HepG2 (cell line): ENCODE measurements around the gene MRM1. TPM values are rescaled to one million over a fixed set of nuclear protein-coding genes. Genes with fewer than 3 reads are reported as not detected.

Experiments used
- ATAC-seq: fragments of 200-7000 bp; cut with Tn5 transposase; 3 replicates; pipeline ENCODE4 v1.9.1; 2020; ENCODE audit warnings: mild to moderate bottlenecking, moderate library complexity
- BruUV-seq: library from RNA; stranded (reverse); fragments of 400-500 nt; replicated peaks from 2 replicates; lab custom pipeline; 2021; lab: Mats Ljungman, UMichigan
- CTCF ChIA-PET: fragments of 300-600 bp; formaldehyde crosslinking; extraction: SDS; loops from one replicate; lab custom pipeline; 2021; ENCODE audit warnings: low total read pairs, inconsistent platforms, low intra/inter-chr PET ratio; lab: Yijun Ruan, JAX
- POLR2A ChIA-PET: fragments of 350-600 bp; sonication (Branson Sonifier 250); formaldehyde crosslinking; loops from one replicate; lab custom pipeline; 2020; ENCODE audit warnings: antibody characterized with exemption, inconsistent platforms; lab: Yijun Ruan, JAX
- DNase-seq: peaks from one replicate; pipeline ENCODE4 v3.0.0-alpha.2; 2015; ENCODE audit warnings: low spot score
- FAIRE-seq: peaks from 3 replicates; lab custom pipeline; 2011; peaks lifted over from hg19 to GRCh38; lab: Jason Lieb, UNC
- H2AFZ ChIP-seq: one replicate; pipeline ENCODE4 v1.6.1; 2011; ENCODE audit warnings: low read length, inconsistent platforms
- H3K27ac ChIP-seq: fragments of 300-600 bp; 3 replicates; pipeline ENCODE4 v1.8.0; 2011; ENCODE audit warnings: mixed run types, mild to moderate bottlenecking, mixed read lengths, low read length, inconsistent platforms; ENCODE audit not compliant: insufficient read depth; ENCODE audit errors: extremely low read length
- H3K27me3 ChIP-seq, 2 experiments: fragments of 200-600 bp in 1 of 2; 2 replicates in 1 of 2; 3 replicates in 1 of 2; pipeline versions ENCODE4 v1.6.0 to v1.8.0; 2011; ENCODE audit warnings: low read length in 2 of 2, mild to moderate bottlenecking in 2 of 2, moderate library complexity in 2 of 2, inconsistent platforms in 1 of 2; ENCODE audit not compliant: insufficient read depth in 2 of 2, control insufficient read depth in 1 of 2
- H3K36me3 ChIP-seq, 2 experiments: fragments of 200-600 bp in 1 of 2; replicated peaks in 1 of 2; 2 replicates in 1 of 2; 3 replicates in 1 of 2; pipeline versions ENCODE4 v1.5.1 to v1.8.0; 2011; ENCODE audit warnings: low read length in 2 of 2, inconsistent platforms in 1 of 2; ENCODE audit not compliant: insufficient read depth in 2 of 2, control insufficient read depth in 1 of 2
- H3K4me1 ChIP-seq: 2 replicates; pipeline ENCODE4 v1.5.1; 2012; ENCODE audit warnings: low read length, inconsistent platforms; ENCODE audit not compliant: insufficient read depth
- H3K4me2 ChIP-seq: 2 replicates; pipeline ENCODE4 v1.6.0; 2011; ENCODE audit warnings: low read depth, low read length, inconsistent platforms
- H3K4me3 ChIP-seq, 3 experiments: fragments of 200-600 bp in 1 of 3; sonication (generic), shearing (Covaris generic) in 1 of 3; replicated peaks in 1 of 3; 2 replicates each; pipeline ENCODE4 v1.5.1; 2011 to 2016; ENCODE audit warnings: low read length in 3 of 3, inconsistent platforms in 2 of 3, low read depth in 2 of 3, mild to moderate bottlenecking in 2 of 3, control low read depth in 1 of 3, mixed read lengths in 1 of 3; ENCODE audit not compliant: insufficient read depth in 1 of 3
- H3K79me2 ChIP-seq: one replicate; pipeline ENCODE4 v1.6.1; 2011; ENCODE audit warnings: low read length, inconsistent platforms; ENCODE audit not compliant: insufficient read depth
- H3K9ac ChIP-seq: 2 replicates; pipeline ENCODE4 v1.6.0; 2011; ENCODE audit warnings: mild to moderate bottlenecking, low read depth, low read length, inconsistent platforms; ENCODE audit not compliant: insufficient read depth
- H3K9me3 ChIP-seq: 2 replicates; pipeline ENCODE4 v1.5.1; 2012; ENCODE audit warnings: mild to moderate bottlenecking, low read length
- H4K20me1 ChIP-seq: 2 replicates; pipeline ENCODE4 v1.6.0; 2011; ENCODE audit warnings: inconsistent platforms, mild to moderate bottlenecking, low read length, moderate library complexity; ENCODE audit not compliant: insufficient read depth
- ETV6 ChIP-seq: sonication (generic); formaldehyde crosslinking; conservative IDR thresholded peaks from 2 replicates; pipeline ENCODE4 v1.4.0; 2020; ENCODE audit warnings: missing genetic modification reagents
- FOXP1 ChIP-seq, 2 experiments: fragments of 450-650 bp in 1 of 2; IDR thresholded peaks; 2 replicates each; pipeline ENCODE4 v1.6.1; 2017 to 2018; ENCODE audit warnings: antibody characterized with exemption in 1 of 2
- GMEB1 ChIP-seq: sonication (generic); formaldehyde crosslinking; IDR thresholded peaks from 2 replicates; pipeline ENCODE4 v1.5.1; 2020; ENCODE audit warnings: missing genetic modification reagents, mild to moderate bottlenecking, borderline replicate concordance
- HOXD1 ChIP-seq: sonication (generic); formaldehyde crosslinking; IDR thresholded peaks from 2 replicates; pipeline ENCODE4 v1.5.0; 2020; ENCODE audit warnings: missing genetic modification reagents
- IRF2 ChIP-seq: IDR thresholded peaks from 2 replicates; pipeline ENCODE4 v1.6.1; 2018; ENCODE audit warnings: missing genetic modification reagents, missing compliant biosample characterization
- JDP2 ChIP-seq: sonication (generic); formaldehyde crosslinking; IDR thresholded peaks from 2 replicates; pipeline ENCODE4 v1.8.1; 2022; ENCODE audit warnings: missing genetic modification reagents, borderline replicate concordance
- JUNB ChIP-seq: sonication (generic); formaldehyde crosslinking; IDR thresholded peaks from 2 replicates; pipeline ENCODE4 v1.8.0; 2022; ENCODE audit warnings: missing genetic modification reagents, mild to moderate bottlenecking, borderline replicate concordance
- MTA1 ChIP-seq: sonication (generic); formaldehyde crosslinking; IDR thresholded peaks from 2 replicates; pipeline ENCODE4 v1.4.0; 2020; ENCODE audit warnings: missing genetic modification reagents, mild to moderate bottlenecking, borderline replicate concordance
- RNF2 ChIP-seq: fragments of 450-650 bp; conservative IDR thresholded peaks from 2 replicates; pipeline ENCODE4 v1.6.1; 2016; ENCODE audit warnings: low read depth
- TEAD2 ChIP-seq: sonication (generic); formaldehyde crosslinking; IDR thresholded peaks from 2 replicates; pipeline ENCODE4 v1.9.0; 2021; ENCODE audit warnings: missing genetic modification reagents
- TGIF2 ChIP-seq: IDR thresholded peaks from 2 replicates; pipeline ENCODE4 v1.6.1; 2016; ENCODE audit warnings: control low read depth, missing compliant biosample characterization
- ZBTB37 ChIP-seq: sonication (generic); formaldehyde crosslinking; IDR thresholded peaks from 2 replicates; pipeline ENCODE4 v1.4.0; 2020; ENCODE audit warnings: mild to moderate bottlenecking, missing genetic modification reagents
- ZFP1 ChIP-seq: IDR thresholded peaks from 2 replicates; pipeline ENCODE4 v1.6.1; 2016
- ZFYVE20 ChIP-seq: sonication (generic); formaldehyde crosslinking; IDR thresholded peaks from 2 replicates; pipeline ENCODE4 v1.8.0; 2023; ENCODE audit warnings: low read depth, mild to moderate bottlenecking, moderate library complexity, missing genetic modification reagents, borderline replicate concordance
- ZNF788 ChIP-seq: sonication (generic); formaldehyde crosslinking; IDR thresholded peaks from 2 replicates; pipeline ENCODE4 v1.5.0; 2020; ENCODE audit warnings: mild to moderate bottlenecking, missing genetic modification reagents, borderline replicate concordance
- ZSCAN30 ChIP-seq: sonication (generic); formaldehyde crosslinking; IDR thresholded peaks from 2 replicates; pipeline ENCODE4 v1.5.0; 2020; ENCODE audit warnings: mild to moderate bottlenecking, missing genetic modification reagents
- WGBS: methylation state at CpG from one replicate; pipeline ENCODE4 v1.1.6; 2017; ENCODE audit warnings: low lambda C conversion rate; 5-methylcytosine and 5-hydroxymethylcytosine counted together
- in situ Hi-C: cut with HindIII; loops from 2 replicates; pipeline ENCODE4 v1.10.0; 2017; ENCODE audit warnings: low pct_unique_long_range_greater_than_20kb; ENCODE audit not compliant: extremely low pct_ligation_motif_present
- intact Hi-C: fragments of 100-400 bp; cut with micrococcal nuclease; formaldehyde crosslinking; loops from one replicate; pipeline ENCODE4 v1.10.0; 2022; ENCODE audit not compliant: unreplicated experiment
- polyA plus RNA-seq, 8 experiments: library from polyadenylated mRNA; depleted of rRNA in 3 of 8; stranded (reverse) in 7 of 8; unstranded in 1 of 8; fragments of >200 nt; fragmentation: Illumina TruSeq in 4 of 8; extraction: Trizol in 4 of 8; gene quantifications; 2 replicates each; pipeline versions ENCODE4 v1.2.1 to v1.2.3, GENCODE V29; 2011 to 2016; ENCODE audit warnings: low read depth in 4 of 8, missing spikeins in 1 of 8, mixed read lengths in 1 of 8; ENCODE audit not compliant: insufficient read depth in 1 of 8
- total RNA-seq, 5 experiments: library from RNA; depleted of rRNA; stranded (reverse); fragments of >200 nt; fragmentation: Illumina TruSeq; extraction: Trizol; gene quantifications; 2 replicates each; pipeline ENCODE4 v1.2.3, GENCODE V29; 2016; ENCODE audit warnings: low read depth in 1 of 5
- TF ChIP-seq, protein P1 (sequence below): sonication (generic); formaldehyde crosslinking; IDR thresholded peaks from 2 replicates; pipeline ENCODE4 v1.4.0; 2020; ENCODE audit warnings: missing genetic modification reagents
- TF ChIP-seq, protein P2 (sequence below): sonication (generic); formaldehyde crosslinking; IDR thresholded peaks from 2 replicates; pipeline ENCODE4 v1.4.0; 2020; ENCODE audit warnings: mild to moderate bottlenecking, low read depth, missing genetic modification reagents

MRM1 gene
- total and polyA plus RNA-seq, 2 of the 13 experiments (the other 11 are each of a cell fraction or from before 2014, with no cell fraction given), result 4.1 to 11.3 TPM

GRCh38 chr17:36655726-36656125 is 54.3 kb downstream of the MRM1 start:
- ATAC-seq (no peak), FAIRE-seq (no peak), DNase-seq (no peak)
- no peak overlapping the region for H3K9ac ChIP-seq
- in situ Hi-C loops, result no loop called here
- H2AFZ ChIP-seq, result no peak overlapping the region
- no peak for TF ChIP-seq HOXD1 (CRISPR knock-in tag)
- TF ChIP-seq TGIF2 (CRISPR knock-in tag), result no peak
- TF ChIP-seq ZBTB37 (CRISPR knock-in tag), result no peak
- TF ChIP-seq ETV6 (CRISPR knock-in tag), result no peak
- TF ChIP-seq RNF2, result no peak
- TF ChIP-seq ZSCAN30 (CRISPR knock-in tag), result no peak
- TF ChIP-seq TEAD2 (CRISPR knock-in tag), result no peak
- TF ChIP-seq ZFP1, result no peak
- TF ChIP-seq JDP2, result no peak
- TF ChIP-seq JUNB (CRISPR knock-in tag), result no peak
- TF ChIP-seq, protein P1, sequence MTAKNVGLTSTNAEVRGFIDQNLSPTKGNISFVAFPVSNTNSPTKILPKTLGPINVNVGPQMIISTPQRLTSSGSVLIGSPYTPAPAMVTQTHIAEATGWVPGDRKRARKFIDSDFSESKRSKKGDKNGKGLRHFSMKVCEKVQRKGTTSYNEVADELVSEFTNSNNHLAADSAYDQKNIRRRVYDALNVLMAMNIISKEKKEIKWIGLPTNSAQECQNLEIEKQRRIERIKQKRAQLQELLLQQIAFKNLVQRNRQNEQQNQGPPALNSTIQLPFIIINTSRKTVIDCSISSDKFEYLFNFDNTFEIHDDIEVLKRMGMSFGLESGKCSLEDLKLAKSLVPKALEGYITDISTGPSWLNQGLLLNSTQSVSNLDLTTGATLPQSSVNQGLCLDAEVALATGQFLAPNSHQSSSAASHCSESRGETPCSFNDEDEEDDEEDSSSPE, result no peak
- TF ChIP-seq GMEB1 (CRISPR knock-in tag), result no peak
- no peak for TF ChIP-seq FOXP1 (IDR thresholded peaks at IDR 0.05)
- TF ChIP-seq FOXP1 (CRISPR knock-in tag; IDR thresholded peaks at IDR 0.05), result no peak
- no peak for TF ChIP-seq MTA1 (CRISPR knock-in tag)
- TF ChIP-seq, protein P2, sequence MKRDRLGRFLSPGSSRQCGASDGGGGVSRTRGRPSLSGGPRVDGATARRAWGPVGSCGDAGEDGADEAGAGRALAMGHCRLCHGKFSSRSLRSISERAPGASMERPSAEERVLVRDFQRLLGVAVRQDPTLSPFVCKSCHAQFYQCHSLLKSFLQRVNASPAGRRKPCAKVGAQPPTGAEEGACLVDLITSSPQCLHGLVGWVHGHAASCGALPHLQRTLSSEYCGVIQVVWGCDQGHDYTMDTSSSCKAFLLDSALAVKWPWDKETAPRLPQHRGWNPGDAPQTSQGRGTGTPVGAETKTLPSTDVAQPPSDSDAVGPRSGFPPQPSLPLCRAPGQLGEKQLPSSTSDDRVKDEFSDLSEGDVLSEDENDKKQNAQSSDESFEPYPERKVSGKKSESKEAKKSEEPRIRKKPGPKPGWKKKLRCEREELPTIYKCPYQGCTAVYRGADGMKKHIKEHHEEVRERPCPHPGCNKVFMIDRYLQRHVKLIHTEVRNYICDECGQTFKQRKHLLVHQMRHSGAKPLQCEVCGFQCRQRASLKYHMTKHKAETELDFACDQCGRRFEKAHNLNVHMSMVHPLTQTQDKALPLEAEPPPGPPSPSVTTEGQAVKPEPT (CRISPR knock-in tag), result no peak
- no peak for TF ChIP-seq ZNF788 (CRISPR knock-in tag)
- no peak for TF ChIP-seq ZFYVE20 (CRISPR knock-in tag)
- no peak for TF ChIP-seq IRF2
- no peak overlapping the region for H3K4me3 ChIP-seq
- intact Hi-C loops, result no loop called here
- peaks cover 11% of the 10 kb centered on the region; the same call in 1 of the 2 replicates for H3K4me1 ChIP-seq
- H3K4me2 ChIP-seq, result no peak overlapping the region
- BruUV-seq, result no TSS peak
- H3K79me2 ChIP-seq, result no peaks in the 10 kb centered on the region
- H3K9me3 ChIP-seq, result no peaks in the 10 kb centered on the region
- peaks cover 10 to 63% of the 10 kb centered on the region in 2 experiments for H3K27me3 ChIP-seq
- no peaks in the 10 kb centered on the region for H3K36me3 ChIP-seq
- ChIA-PET POLR2A (no interaction called here), CTCF (no interaction called here)
- H4K20me1 ChIP-seq, result no peaks in the 10 kb centered on the region
- H3K27ac ChIP-seq, result no peak overlapping the region
- WGBS, result 25% methylated on average over 7 of the region's 7 CpGs
